Activated CD4-positive, alpha-beta T cell treated with anti-CD3 and anti-CD28 coated beads for 4 hours (primary cell): ENCODE measurements around the gene PHKG1.
"Not testable (repeated sequence)": the region's sequence is repeated elsewhere in the genome, so short reads cannot be mapped to it uniquely, and the experiment has no call there.

Source experiments
- DNase-seq, 2 donors: peaks; one replicate each; pipeline ENCODE4 v3.0.0-alpha.2; 2020

The PHKG1 gene

DNA sequence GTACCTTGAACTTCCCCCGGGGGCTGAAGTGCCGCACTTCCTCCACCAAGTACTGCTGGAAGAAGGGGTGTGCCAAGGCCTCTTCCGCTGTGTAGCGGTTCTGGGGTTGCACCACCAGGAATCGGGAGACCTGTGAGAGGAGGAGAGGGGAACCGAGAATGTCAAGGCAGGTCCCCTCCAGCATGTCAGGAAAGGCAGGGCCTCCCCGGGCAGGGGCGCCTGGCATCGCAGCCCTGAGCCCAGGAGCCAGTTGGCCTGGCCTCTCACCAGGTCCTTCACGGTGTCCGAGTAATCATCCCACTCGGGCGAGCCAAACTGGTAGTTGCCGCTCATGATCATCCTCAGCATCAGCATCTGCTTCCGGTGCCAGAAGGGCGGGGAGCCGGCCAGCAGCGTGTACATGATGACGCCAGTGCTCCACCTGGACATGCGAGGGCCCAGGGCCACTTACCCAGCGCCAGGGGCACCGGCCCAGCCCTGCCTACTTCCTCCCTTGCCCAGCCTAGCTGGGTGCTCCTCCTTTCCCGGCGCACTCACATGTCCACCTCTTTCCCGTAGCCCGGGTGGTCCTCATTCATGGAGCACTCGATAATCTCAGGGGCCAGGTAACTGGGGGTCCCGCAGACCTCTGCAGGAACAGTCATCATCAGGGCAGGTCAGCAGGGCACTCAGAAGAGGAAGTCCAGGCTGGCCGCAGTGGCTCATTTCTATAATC lies 11.0 kb downstream of the PHKG1 start:
- no peak for DNase-seq

DNA sequence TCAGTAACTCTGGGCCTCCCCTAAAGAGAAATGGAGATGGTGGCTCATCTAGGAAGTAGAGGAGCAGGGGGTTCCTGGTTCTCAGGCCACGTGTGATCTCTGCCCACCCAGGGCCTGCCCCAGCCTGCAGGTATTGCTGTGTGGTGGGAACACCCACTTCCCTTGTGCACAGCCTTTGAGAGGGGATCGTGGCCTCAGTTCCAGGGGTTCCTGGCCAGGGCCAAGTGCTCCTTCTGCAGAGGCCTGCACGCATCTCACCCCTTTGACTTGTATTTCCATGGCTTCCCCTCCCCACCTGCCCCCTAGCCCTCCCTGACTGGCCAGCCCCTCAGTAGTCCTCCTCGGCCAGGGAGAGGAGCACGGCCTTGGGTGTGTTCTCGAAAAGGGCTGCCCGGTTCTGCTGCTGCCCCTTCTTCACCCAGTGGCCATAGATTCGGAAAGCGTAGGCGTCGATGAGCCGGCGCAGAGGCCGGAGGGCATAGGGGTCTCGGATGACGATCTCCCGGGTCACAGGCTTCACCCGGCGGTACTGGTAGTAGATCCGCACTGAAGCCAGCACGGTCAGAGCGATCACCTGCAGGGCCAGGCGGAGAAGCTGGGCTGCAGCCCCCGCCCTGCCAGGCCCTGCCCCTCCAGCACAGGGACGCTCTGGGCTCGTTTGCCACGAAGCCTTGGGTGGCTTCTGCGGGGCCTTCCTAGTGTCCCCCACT lies 11.9 kb downstream of the PHKG1 start:
- DNase-seq, result not testable (repeated sequence)

DNA sequence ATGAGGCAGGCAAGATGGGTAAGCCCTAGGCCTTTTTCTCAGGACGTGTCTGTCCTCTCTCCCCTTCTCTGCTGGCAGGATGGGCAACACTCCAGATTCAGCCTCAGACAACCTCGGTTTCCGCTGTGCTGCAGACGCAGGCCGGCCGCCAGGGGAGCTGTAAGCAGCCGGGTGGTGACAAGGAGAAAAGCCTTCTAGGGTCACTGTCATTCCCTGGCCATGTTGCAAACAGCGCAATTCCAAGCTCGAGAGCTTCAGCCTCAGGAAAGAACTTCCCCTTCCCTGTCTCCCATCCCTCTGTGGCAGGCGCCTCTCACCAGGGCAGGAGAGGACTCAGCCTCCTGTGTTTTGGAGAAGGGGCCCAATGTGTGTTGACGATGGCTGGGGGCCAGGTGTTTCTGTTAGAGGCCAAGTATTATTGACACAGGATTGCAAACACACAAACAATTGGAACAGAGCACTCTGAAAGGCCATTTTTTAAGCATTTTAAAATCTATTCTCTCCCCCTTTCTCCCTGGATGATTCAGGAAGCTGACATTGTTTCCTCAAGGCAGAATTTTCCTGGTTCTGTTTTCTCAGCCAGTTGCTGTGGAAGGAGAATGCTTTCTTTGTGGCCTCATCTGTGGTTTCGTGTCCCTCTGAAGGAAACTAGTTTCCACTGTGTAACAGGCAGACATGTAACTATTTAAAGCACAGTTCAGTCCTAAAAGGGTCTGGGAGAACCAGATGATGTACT lies 13.1 kb downstream of the PHKG1 start:
- no peak for DNase-seq

DNA sequence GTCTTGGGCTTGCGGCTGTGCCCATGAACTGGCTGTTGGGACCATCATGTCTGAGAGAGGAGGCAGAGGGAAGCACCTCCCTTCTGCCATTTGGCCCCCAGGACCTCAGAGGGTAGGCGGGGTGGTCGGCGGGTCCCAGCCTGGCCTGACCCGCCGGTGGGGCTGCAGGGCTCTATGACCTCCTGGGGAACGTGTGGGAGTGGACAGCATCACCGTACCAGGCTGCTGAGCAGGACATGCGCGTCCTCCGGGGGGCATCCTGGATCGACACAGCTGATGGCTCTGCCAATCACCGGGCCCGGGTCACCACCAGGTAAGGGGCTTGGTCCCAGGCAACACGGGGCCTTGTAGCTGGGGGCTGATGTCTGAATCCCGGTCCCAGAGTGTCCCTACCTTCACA lies 14.6 kb downstream of the PHKG1 start:
- no peak for DNase-seq

DNA sequence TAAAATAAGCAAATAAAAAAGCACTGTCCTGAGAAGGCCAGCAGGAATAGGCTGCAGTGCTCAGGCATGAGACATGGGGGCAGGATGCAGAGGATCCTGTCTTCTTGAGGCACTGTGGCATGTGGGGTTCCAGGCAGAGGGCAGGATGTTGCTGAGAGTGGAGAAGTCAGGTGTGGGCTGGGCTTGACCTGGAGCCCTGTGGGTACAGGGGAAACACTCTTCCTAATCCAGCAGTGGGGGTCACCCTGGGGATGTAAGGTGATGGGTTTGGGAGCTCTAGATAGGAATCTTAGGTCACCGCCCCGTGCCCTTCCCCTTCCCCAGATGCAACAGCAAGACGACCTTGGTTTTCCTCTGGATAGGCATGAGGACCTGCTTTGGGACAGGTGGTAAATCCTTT lies 15.1 kb downstream of the PHKG1 start:
- no peak for DNase-seq

DNA sequence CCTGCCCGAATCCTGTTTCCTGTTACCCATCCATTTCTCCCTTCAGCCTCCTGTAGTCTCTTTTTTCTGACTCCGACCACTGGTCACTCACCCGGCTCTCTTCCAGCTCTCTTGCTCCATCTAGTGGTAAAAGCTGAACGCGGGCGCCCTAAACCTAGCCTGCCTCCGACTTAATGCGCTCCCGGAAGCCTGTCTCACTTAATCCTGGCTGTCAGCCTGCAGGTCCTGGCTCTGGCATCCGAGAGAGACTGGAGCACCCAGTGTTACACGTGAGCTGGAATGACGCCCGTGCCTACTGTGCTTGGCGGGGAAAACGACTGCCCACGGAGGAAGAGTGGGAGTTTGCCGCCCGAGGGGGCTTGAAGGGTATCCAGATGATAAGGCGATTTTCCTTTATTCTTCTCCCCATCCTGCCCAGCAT lies 18.4 kb downstream of the PHKG1 start:
- peak; percentile 41 to 65 for DNase-seq

DNA sequence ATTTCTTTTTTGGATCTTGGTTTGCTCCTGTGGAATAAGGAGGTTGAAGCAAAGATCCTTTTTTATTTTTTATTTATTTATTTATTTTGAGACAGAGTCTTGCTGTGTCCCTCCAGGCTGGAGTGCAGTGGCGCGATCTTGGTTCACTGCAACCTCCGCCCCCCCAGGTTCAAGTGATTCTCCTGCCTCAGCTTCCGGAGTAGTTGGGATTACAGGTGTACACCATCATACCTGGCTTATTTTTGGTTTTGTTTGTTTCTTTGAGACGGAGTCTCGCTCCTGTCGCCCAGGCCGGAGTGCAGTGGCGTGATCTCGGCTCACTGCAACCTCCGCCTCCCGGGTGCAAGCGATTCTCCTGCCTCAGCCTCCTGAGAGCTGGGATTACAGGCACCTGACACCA lies 26.4 kb downstream of the PHKG1 start:
- DNase-seq, result not testable (repeated sequence)

DNA sequence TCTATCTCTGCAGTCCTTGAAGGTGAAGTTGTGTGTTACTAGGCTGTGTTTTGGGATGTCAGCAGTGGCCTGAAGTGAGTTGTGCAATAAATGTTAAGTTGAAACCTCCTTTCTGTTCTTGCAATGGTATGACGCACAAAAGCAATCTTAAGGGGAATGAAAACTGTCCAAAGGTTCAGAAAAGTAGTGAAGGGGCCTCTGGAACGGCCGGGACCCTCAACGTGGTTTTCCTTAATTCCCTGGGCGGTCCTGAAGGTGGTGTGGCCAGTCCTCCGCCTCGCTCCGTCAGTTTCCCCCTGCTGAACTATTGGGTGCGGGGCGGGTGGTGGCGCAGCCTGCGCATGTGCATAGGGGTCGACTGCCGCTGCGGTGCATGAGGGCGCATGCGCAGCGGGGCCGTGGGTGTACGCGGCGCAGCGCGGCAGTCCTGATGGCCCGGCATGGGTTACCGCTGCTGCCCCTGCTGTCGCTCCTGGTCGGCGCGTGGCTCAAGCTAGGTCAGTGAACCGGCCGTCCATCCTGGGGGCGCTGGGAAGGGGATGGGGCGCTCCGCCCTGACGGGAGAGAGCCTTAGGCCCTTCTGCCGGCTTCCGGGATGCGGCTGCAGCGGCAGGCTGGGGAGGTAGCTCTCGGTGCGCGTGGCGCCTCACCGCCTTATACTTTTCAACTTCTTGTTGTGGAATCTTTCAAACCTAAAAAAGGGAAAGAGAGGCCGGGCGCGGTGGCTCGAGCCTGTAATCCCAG lies 28.7 kb downstream of the PHKG1 start, which contains the start of gene SUMF2:
TSS of gene SUMF2 (plus strand) at position 405 of the 744 bp plus-strand sequence. CDS start at position 431, 26 bp downstream.
- peak; percentile 89 to 92 for DNase-seq

DNA sequence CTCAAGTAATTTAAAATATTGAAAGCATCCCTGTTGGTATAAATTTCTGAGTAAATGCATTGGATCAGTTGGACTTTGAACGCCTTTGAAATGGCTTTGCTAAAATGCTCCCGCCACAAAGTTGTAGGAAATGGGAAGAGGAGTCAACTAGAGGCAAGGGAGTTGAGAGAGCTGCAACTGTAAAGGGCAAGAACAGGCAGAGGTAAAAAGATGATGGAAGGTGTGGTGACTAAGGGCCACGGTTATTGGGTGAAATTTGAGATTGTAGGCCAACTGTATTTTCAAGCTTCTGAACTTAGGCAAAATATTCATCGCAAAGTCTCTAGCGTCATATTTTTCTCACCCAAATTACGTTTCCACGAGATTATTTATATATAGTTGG lies 29.3 kb downstream of the PHKG1 start:
- DNase-seq, result no peak

DNA sequence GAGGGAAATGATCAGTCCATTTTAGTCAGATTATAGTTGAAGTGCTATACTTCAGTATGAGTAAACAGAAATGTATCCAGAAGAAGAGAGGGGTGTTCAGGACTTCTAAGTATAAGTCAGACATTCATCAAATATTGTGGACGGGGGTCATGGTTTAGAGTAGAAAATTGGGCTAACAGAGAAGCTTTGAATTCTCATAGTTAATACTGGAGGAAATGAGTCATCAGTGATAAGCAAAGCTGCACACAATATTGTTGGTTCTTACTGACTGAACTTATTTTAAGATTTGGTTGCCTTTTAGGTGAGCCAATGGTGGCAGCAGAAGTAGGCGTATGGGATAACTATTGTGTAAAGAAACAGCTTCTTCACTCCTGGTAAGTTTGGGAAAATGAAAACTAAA lies 30.4 kb downstream of the PHKG1 start:
- DNase-seq, result no peak

DNA sequence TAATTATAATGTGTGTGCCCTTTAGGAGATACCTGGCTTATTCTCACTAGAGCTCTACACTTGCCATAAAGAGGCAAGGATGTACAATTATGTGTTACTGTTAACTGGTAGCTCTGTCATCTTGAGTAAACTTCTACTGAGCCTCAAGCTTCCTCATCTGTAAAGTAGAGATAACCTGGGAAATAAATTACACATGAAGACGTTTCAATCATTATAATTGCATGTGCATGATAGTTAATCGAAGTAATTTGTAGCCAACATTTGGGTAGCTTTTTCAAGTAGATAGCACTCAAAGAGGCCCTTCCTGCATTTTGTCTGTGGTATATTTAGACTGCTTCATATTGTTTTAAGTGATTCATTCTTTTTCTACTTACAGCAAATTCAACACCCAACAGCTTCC lies 38.8 kb downstream of the PHKG1 start:
- DNase-seq, result no peak

DNA sequence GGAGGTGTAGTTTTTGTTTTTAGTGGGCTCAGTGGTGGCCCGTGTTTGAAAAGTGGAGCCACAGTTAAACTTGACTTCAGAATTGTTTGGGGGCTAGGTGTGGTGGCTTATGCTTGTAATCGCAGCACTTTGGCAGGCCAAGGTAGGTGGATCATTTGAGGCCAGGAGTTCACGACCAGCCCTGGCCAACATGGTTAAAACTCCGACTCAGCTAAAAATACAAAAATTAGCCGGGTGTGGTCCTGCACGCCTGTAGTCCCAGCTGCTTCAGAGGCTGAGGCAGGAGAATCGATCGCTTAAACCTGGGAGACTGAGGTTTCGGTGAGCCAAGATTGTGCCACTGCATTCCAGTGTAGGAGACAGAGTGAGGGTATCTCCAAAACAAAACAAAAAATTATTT lies 39.4 kb downstream of the PHKG1 start:
- no peak for DNase-seq

DNA sequence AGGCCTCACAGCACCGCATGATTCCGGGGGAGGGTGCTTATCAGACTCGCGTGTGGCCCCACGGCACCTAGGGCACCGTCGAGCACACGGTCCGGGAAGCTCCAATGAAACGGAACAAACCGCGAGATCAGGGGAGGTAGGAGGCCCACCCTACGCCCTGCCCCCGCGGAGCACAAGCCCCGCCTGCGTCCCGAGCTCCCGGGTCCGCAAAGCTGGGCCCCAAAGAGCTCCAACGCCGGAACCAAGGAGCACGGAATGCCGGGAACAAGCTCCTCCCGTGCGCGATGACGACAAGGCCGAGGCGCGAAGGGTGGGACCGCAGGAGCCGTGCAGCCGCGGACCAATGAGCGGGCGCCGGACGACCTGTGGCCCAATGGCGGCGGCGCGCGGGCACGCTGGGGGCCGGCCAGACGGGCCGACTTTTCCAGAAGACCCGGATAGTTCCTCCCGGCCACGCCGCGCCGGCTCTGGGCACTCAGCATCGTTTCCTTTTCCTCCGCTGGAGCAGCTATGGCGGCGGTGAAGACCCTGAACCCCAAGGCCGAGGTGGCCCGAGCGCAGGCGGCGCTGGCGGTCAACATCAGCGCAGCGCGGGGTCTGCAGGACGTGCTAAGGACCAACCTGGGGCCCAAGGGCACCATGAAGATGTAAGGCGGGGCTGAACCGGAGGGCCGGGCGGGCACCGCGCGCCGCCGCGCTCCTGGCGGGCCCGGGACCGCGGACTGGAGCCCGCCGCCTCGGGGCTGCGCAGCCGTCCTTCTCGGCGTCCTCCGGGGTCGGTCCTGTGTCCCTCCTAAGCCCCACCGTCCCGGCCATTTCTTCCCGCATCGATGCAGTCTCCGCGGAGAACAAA lies 41.2 kb downstream of the PHKG1 start, which contains the start of the genes CCT6A and PSPH:
TSS of gene CCT6A (plus strand) at position 427 of the 853 bp plus-strand sequence. CDS start at position 511, 84 bp downstream.
TSS of gene PSPH (minus strand) at position 106 of the 853 bp plus-strand sequence. CDS start 30,232 bp downstream, outside the sequence.
- peak; percentile 89 to 92 for DNase-seq

DNA sequence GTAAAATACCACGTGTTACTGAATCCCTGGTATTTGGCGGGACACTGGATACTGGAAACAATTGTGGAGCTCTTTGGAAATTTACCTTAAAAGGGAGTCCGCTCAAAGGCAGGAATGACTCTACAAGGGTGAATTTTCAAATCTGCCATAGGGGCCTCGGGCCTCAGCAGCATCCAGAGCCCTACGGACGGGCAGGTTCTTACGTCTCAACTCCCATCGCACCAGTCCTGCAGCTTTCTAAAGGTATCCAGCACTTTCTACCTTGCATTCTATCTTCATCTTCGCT lies 41.8 kb downstream of the PHKG1 start:
- no peak for DNase-seq

DNA sequence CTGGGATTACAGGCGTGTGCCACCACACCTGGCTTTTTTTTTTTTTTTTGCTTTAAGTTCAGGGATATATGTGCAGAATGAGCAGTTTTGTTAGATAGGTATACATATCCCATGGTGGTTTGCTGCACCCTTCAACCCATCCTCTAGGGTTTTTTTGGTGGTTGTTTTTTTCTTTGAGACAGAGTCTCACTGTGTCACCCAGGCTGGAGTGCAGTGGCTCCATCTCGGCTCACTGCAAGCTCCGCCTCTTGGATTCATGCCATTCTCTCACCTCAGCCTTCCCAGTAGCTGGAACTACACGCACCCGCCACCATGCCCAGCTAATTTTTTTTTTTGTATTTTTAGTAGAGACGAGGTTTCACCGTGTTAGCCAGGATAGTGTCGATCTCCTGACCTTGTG lies 44.0 kb downstream of the PHKG1 start:
- DNase-seq, result not testable (repeated sequence)

DNA sequence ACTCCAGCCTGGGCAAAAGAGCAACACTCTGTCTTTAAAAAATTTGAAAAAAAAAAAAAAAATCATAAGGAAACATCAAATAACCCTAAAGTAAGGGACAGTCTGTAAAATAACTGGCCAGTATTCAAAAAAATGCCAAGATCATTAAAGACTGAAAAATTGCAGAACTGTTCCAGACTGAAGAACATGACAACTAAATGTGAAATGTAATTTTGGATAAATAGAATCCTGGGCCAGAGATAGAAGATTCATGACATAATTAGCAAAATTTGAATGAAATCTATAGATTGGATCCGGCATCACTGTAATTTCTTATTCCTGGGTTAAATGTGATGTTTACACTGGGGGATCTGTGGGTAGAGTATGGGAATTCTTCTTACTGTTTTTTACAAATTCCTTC lies 44.5 kb downstream of the PHKG1 start:
- DNase-seq, result no peak

DNA sequence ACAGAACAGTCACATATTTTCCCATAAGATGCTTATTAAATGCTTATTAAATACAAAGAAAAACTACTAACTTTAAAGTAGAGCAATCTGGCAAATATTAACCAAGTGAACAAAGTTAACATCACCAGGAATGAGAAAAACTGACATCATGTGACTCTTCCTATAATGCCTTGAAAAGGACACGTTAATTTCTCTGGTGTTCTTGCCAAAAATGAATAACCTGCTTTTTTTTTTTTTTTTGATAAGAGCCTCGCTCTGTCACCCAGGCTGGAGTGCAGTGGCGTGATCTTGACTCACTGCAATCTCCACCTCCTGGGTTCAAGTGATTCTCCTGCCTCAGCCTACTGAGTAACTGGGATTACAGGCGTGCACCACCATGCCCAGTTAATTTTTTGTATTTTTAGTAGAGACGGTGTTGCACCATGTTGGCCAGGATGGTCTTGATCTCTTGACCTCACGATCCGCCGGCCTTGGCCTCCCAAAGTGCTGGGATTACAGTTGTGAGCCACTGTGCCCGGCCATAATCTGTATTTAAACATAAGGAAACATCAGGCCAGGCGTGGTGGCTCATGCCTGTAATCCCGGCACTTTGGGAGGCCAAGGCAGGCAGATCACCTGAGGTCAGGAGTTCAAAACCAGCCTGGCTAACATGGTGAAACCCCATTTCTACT lies 45.2 kb downstream of the PHKG1 start:
- not testable (repeated sequence) for DNase-seq

DNA sequence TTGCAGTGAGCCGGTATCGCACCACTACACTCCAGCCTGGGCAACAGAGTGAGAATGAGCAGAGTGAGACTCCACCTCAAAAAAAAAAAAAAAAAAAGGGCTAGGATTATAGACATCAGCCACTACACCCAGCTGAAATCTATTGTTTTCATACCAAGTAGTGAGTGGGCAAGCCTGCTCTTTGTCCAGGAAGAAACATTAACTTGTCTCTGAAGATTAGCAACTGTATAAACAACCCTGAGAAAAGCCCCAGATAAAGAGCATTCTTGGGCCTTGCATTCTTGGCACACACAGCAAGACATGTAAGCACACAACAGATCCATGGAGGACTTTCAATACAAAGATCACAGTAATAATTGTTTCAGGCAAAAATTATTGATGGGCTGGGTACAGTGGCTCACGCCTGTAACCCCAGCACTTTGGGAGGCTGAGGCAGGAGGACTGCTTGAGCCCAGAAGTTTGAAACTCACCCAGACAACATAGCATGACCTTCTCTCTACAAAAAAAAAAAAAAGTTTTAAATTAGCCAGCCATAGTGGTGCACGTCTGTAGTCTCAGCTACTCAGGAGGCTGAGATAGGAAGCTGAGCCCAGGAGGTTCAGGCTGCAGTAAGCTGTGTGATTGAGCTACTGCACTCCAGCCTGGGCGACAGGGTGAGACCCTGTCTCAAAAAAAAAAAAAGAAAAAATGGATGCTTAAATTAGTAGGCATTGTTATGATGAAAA lies 45.9 kb downstream of the PHKG1 start:
- no peak for DNase-seq

DNA sequence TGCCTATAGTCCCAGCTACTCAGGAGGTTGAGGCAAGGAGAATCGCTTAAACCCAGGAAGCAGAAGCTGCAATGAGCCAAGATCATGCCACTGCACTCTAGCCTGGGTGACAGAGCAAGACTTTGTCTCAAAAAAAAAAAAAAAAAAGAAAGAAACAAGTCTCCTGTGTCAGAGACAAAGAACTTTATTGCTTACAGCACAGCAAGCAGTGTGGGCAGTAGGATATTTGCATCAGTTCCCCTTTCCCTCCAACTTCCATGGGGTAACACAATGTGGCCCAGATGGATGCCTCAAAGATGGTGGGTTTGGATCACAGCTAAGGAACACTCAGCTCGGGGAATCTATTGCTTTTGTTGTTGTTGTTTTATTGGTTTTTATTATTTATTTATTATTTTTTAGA lies 47.0 kb downstream of the PHKG1 start:
- not testable (repeated sequence) for DNase-seq

DNA sequence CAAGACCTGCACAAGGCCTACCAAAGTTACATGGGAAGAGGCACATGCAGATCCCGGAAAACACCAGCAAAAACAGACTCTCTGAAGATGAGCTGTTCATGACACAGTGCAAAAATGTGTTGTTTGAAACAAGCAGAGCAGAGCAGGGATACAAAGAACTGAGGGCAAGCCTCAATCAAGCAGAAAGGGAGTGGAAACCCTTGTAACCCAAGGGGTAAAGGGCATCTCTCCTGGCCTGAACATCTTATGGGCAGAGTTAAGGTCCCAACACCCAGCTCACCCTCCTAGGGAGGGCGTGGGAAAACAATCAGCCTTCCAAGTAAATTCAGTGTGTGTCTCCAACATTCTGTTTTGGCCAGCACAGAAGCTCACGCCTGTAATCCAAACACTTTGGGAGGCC lies 52.0 kb downstream of the PHKG1 start:
- DNase-seq, result no peak
